ENCODE results near the gene OR51S1.
"Not testable (repeated sequence)": the region's sequence is repeated elsewhere in the genome, so short reads cannot be mapped to it uniquely, and the experiment has no call there.

The OR51S1 gene

DNA sequence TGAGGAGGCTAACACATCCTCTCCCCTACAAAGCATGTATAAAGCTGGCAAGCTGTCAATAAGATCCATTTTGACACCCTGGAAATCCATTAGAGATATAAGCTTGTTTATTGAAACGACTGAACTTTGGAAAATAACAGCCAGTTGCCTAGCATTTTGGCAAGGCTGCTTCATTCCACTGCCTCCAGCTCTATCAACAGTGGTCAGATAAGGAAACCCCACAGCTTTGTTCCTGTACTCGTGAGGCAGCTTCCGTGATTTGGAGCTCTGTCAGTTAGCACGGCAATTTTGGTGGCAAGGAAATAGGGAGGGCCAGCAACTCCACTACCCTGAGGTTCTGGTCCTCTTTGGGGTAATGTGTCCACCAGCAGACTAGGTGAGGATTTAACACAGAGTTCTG is 2.0 kb upstream of the OR51S1 start:
- H3K27ac Mint-ChIP-seq = no peak overlapping the region
- H3K4me1 Mint-ChIP-seq = no peaks in the 10 kb centered on the region
- peaks cover 9% of the 10 kb centered on the region for H3K27me3 Mint-ChIP-seq
- H3K9me3 Mint-ChIP-seq = peaks cover 1% of the 10 kb centered on the region
- ATAC-seq (ENCODE audit: low read depth) (no peak), DNase-seq (ENCODE audit: low spot score in 2 of 2) (no peak)
- H3K4me3 Mint-ChIP-seq = no peak overlapping the region
- no peaks in the 10 kb centered on the region for H3K36me3 Mint-ChIP-seq

DNA sequence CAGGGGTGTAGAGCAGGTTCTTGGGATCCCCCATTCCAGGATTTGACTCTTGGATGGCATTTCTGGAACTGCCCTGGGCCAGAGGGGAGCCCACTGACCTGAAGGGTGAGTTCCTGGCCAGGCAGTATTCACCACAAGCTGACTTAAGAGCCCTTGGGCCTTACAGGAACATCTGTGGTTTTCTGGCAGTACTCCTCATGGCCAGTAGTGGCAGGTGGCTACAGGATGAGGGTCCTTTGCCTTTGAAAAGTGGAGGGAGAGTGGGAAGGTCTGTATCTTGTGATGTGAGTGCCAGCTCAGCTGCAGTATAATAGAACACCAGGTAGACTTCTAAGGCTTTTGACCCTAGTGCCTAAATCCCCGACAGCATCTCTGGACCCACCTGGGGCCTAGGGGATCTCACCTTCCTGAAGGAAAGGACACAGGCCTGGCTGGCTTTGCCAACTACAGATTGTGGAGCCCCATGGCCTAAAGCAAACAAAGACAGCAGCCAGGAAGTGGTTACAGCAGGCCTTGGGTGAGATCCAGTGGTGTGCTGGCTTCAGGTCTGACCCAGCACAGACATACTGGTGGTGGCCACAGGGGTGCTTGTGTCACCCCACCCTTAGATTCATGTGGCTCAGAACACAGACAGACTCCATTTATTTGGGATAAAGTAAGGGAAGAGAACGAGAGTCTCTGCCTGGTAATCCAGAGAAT is 9.0 kb downstream of the OR51S1 start:
- Mint-ChIP-seq H3K27ac (no peak overlapping the region), H3K36me3 (no peaks in the 10 kb centered on the region), H3K27me3 (no peaks in the 10 kb centered on the region), H3K4me1 (no peaks in the 10 kb centered on the region), H3K4me3 (no peak overlapping the region), H3K9me3 (peaks cover 5% of the 10 kb centered on the region)
- DNase-seq (ENCODE audit: low spot score in 2 of 2) (no peak), ATAC-seq (ENCODE audit: low read depth) (no peak)

DNA sequence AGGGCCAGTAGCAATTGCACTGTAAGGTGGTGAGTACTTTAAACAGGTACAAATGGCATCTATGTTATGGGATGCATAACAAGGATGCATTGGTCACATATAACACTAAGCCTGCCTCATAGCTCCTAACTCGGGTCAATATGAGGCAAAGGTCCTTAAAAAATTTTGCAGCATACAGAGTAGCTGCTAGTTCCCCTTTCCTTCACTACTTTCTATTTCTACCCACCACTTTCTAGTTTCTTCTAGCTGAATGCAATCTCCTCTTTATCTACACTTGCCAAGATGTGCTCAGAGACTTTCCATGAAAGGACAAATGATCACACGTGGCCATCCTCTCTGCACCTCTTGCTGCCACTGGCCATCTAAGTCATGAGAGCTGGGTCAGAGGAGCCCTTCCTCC is 18.1 kb downstream of the OR51S1 start:
- Mint-ChIP-seq H3K4me1 (no peaks in the 10 kb centered on the region), H3K9me3 (no peaks in the 10 kb centered on the region), H3K4me3 (no peak overlapping the region), H3K27me3 (peaks cover 3% of the 10 kb centered on the region), H3K36me3 (no peaks in the 10 kb centered on the region), H3K27ac (no peak overlapping the region)
- ATAC-seq (ENCODE audit: low read depth) = no peak
- no peak for DNase-seq (ENCODE audit: low spot score in 2 of 2)

DNA sequence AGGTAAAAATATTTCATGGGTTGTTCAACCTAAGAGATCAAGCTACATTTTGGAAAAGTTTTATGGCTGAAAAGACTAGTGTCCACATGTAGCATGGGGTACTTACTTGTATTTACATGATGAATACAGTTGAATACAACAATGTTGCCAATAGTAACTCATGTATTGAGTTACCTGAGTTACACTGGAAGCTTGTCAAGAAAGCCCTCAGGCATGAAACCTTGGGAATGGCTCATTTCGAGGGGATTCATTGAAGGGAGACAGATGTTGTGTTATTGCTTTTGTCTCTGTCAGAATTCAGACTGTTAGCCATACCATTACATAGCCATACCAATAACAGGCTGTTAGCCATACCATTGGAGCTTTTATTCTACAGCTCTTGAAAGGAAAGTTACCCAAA is 18.7 kb downstream of the OR51S1 start:
- Mint-ChIP-seq H3K27me3 (peaks cover 3% of the 10 kb centered on the region), H3K4me1 (no peaks in the 10 kb centered on the region), H3K4me3 (no peak overlapping the region), H3K27ac (no peak overlapping the region), H3K9me3 (no peaks in the 10 kb centered on the region), H3K36me3 (no peaks in the 10 kb centered on the region)
- no peak for ATAC-seq (ENCODE audit: low read depth)
- DNase-seq (ENCODE audit: low spot score in 2 of 2) = no peak

DNA sequence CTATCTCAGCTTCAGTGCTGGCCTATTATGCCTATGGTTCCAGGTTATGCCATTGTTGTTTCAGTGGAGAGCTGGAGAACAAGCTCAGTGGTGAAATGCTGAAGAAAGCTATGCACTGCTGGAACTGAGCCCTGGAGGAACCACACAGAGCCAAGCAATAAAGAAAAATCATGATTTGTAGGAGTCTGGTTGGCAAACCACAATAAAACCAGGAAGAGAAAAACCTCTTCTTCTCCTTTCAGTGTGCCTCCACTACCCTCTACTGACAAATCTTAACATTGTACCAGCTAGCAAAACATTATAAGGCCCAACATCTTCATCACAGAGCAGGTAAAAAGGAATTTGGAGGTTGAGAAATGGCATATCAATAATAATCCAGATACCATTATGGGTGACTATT is 22.6 kb downstream of the OR51S1 start:
- Mint-ChIP-seq H3K36me3 (no peaks in the 10 kb centered on the region), H3K27ac (no peak overlapping the region), H3K27me3 (peaks cover 7% of the 10 kb centered on the region), H3K4me3 (no peak overlapping the region), H3K4me1 (no peaks in the 10 kb centered on the region), H3K9me3 (no peaks in the 10 kb centered on the region)
- no peak for ATAC-seq (ENCODE audit: low read depth)
- no peak for DNase-seq (ENCODE audit: low spot score in 2 of 2)

DNA sequence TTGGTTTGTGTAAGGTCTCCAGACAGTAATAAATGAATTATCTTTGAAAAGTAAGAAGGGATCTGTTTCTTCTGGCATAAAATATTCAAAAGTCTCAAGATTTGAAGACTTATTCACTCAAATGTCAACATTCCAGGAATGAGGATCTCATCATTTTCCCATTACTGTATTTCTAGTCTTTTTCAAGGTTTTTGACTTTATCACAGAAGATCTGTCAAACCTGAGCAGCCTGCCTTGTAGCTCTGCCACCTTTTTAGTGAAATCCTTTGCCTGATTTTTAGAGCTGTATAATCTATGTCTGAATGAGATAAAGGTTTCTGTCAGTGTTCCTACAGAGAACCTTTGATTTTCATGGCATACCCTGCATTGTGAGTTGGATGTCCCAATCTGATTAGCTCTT is 23.9 kb downstream of the OR51S1 start:
- no peaks in the 10 kb centered on the region for H3K36me3 Mint-ChIP-seq
- H3K9me3 Mint-ChIP-seq = no peaks in the 10 kb centered on the region

DNA sequence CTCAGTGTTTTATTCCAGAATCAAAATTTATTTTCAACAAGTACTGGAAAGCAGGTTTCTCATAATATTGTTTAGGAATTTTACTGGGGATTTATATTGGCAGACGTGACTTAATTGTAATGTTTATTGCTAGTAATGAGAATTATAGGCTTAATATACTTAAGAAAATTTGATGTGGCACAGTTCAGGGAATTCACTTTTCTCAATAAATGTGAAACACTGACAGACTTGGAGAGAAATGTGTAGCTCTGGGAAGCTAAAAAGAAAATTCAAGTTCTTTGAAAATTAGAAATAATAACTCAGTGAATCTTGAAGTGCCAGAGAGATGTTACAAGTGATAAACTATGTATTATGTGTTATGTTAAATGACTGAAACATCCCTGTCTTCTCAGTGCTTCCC is 28.0 kb downstream of the OR51S1 start, which contains the start of gene OR51F2:
Gene OR51F2, plus strand, starts transcription at position 301 of the 400 bp plus-strand sequence. CDS start 101 bp downstream, outside the sequence.
- DNase-seq (ENCODE audit: low spot score in 2 of 2) = no peak
- Mint-ChIP-seq H3K27me3 (peaks cover 11% of the 10 kb centered on the region), H3K9me3 (no peaks in the 10 kb centered on the region), H3K4me3 (no peak within 1 kb of the TSS), H3K36me3 (no peaks in the 10 kb centered on the region), H3K4me1 (no peaks in the 10 kb centered on the region), H3K27ac (no peak within 1 kb of the TSS)
- no peak for ATAC-seq (ENCODE audit: low read depth)

More for the DNA sequence above, 23.9 kb downstream of the OR51S1 start:
- DNase-seq (ENCODE audit: low spot score in 2 of 2) = no peak
- Mint-ChIP-seq H3K4me3 (no peak overlapping the region), H3K27me3 (peaks cover 11% of the 10 kb centered on the region), H3K27ac (no peak overlapping the region), H3K4me1 (no peaks in the 10 kb centered on the region)
- no peak for ATAC-seq (ENCODE audit: low read depth)

DNA sequence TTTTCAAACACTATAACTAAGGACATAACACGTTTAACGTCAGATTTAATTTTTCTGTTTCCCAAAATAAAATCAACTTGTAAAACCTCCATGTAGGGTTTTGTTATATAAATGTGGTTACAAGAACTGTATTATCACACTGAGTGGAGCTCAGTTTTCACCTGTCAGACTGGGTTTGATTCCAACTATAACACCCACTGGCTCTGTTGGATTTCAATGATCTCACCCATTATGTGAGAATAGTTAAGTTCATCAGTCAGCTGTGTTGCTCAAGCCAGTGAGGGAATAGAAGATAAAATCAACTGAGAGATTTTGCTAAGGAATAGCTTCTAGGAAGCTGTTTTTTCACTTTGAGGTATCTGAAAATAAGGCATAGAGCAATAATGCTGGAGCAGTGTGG is 39.8 kb downstream of the OR51S1 start:
- no peak overlapping the region for H3K4me3 Mint-ChIP-seq
- no peaks in the 10 kb centered on the region for H3K9me3 Mint-ChIP-seq
- peaks cover 1% of the 10 kb centered on the region for H3K27me3 Mint-ChIP-seq
- DNase-seq (ENCODE audit: low spot score in 2 of 2) (no peak), ATAC-seq (ENCODE audit: low read depth) (no peak)
- no peak overlapping the region for H3K27ac Mint-ChIP-seq
- no peaks in the 10 kb centered on the region for H3K4me1 Mint-ChIP-seq
- H3K36me3 Mint-ChIP-seq = no peaks in the 10 kb centered on the region

DNA sequence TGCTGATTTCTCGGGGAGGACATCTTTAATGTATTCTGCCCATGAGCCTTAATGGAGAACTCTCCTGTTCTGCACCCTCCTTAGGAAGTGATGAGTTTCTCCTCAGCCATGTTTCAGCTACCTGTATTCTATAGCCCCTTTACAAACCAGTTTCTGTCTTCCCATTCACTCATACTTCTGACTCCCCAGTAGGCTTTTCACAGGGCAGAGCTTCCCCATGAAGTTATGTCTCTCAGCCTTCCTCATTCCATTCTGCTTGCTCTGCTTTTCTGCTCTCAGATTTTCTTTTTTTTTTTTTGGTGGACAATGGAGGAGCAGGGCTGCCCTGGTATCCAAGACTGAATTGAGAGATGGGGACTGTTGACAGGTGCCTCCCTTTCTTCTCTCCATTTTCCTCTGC is 40.5 kb downstream of the OR51S1 start:
- H3K27me3 Mint-ChIP-seq = peaks cover 5% of the 10 kb centered on the region
- no peak overlapping the region for H3K27ac Mint-ChIP-seq
- no peaks in the 10 kb centered on the region for H3K4me1 Mint-ChIP-seq
- ATAC-seq (ENCODE audit: low read depth) (no peak), DNase-seq (ENCODE audit: low spot score in 2 of 2) (no peak)
- H3K4me3 Mint-ChIP-seq = no peak overlapping the region
- no peaks in the 10 kb centered on the region for H3K36me3 Mint-ChIP-seq
- H3K9me3 Mint-ChIP-seq = no peaks in the 10 kb centered on the region

DNA sequence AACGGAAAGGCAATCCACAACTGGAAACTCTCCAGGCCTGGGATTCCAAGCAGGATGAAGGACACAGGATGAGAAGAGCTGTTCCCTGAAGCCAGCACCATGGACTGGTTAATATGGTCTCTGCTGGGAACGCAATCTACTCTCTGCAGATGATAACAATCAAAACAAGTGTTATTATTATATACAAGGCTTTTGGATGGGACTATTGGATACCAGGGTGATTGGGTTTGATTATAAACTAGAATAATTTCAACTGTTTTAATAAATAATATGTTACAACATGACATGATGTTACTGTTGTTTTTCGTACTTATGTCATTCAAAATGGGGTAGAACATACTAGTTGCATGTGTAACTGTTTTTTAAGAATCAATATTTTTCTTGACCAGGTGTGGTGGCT is 44.7 kb downstream of the OR51S1 start, which contains the start of gene OR52R1:
Gene OR52R1, minus strand, starts transcription at position 101 of the 400 bp plus-strand sequence. Its CDS starts 0 bp downstream, at position 101.
- no peak within 1 kb of the TSS for H3K4me3 Mint-ChIP-seq
- peaks cover 5% of the 10 kb centered on the region for H3K27me3 Mint-ChIP-seq
- no peaks in the 10 kb centered on the region for H3K4me1 Mint-ChIP-seq
- no peaks in the 10 kb centered on the region for H3K9me3 Mint-ChIP-seq
- no peak for ATAC-seq (ENCODE audit: low read depth)
- DNase-seq (ENCODE audit: low spot score in 2 of 2) = no peak
- H3K36me3 Mint-ChIP-seq = no peaks in the 10 kb centered on the region
- no peak within 1 kb of the TSS for H3K27ac Mint-ChIP-seq

DNA sequence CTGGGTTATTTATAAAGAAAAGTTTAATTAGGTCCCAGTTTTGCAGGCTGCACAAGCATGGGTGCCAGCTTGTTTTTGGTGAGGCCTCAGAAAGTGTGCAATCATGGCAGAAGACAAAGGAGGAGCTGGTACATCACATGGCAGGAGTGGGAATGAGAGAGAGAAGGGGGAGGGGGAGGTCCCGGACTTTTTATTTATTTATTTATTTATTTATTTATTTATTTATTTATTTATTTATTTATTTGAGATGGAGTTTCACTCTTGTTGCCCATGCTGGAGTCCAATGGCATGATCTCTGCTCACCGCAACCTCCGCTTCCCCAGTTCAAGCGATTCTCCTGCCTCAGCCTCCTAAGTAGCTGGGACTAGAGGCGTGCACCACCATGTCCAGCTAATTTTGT is 47.7 kb downstream of the OR51S1 start:
- not testable (repeated sequence) for H3K27ac Mint-ChIP-seq; DNase-seq (ENCODE audit: low spot score in 2 of 2); ATAC-seq (ENCODE audit: low read depth); H3K4me3 Mint-ChIP-seq; H3K36me3 Mint-ChIP-seq; H3K9me3 Mint-ChIP-seq; H3K4me1 Mint-ChIP-seq; H3K27me3 Mint-ChIP-seq

DNA sequence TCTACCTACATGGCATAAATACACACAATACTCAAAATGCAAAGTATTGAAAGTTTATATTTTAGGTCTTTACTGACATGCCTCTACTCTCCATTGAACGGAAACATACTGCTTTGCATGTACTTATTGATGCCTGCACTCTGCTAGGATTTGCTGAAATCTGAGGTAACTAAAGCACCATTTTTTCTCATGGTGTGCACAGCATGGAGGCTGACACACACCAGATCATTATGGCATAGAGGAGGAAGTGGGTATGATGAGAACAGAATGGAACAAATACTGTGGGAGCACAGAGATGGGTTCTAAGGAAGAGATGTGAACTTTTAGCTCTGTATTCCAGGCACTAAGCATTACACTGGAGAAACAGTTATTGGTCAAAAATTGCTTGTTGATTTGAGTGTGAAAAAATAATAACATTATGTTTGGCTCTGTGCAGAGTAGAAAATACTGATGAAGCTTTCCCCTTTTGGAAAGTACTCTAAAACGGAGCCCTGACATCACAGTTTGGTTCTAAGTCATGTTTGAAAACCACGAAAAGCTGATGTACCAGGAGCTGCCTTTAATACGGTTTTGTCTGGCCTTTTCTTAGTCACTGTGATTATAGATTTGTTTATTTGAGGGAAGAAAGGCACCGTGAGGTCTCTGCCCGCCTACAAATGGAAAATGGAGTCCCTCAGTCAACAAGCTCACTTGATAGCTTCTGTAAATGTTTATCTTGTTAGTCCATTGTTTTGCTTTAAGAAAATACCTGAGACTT is 50.4 kb downstream of the OR51S1 start:
- no peak overlapping the region for H3K4me3 Mint-ChIP-seq

More for the DNA sequence above, 50.4 kb downstream of the OR51S1 start:
- ATAC-seq (ENCODE audit: low read depth) (no peak), DNase-seq (ENCODE audit: low spot score in 2 of 2) (no peak)
- H3K36me3 Mint-ChIP-seq = no peaks in the 10 kb centered on the region
- H3K27me3 Mint-ChIP-seq = peaks cover 4% of the 10 kb centered on the region
- H3K9me3 Mint-ChIP-seq = no peaks in the 10 kb centered on the region
- H3K4me1 Mint-ChIP-seq = no peaks in the 10 kb centered on the region
- no peak overlapping the region for H3K27ac Mint-ChIP-seq
